Activated CD8-positive, alpha-beta T cell treated with anti-CD3 and anti-CD28 coated beads for 36 hours (primary cell): Measurements from ENCODE around the gene STXBP1. TPM values are rescaled to one million over a fixed set of nuclear protein-coding genes. Genes with fewer than 3 reads are reported as not detected.

Experiments
- ATAC-seq: fragments of 200-7000 bp; cut with Tn5 transposase; one replicate; pipeline ENCODE4 v1.10.0; 2021; ENCODE audit warnings: mild to moderate bottlenecking, moderate library complexity
- CTCF ChIA-PET: fragments of 350-600 bp; sonication (Branson Sonifier 250); formaldehyde crosslinking; loops from one replicate; lab custom pipeline; 2021; ENCODE audit warnings: antibody characterized with exemption; lab: Charles Lee
- POLR2A ChIA-PET: fragments of 350-600 bp; sonication (Branson Sonifier 250); formaldehyde crosslinking; loops from one replicate; lab custom pipeline; 2021; ENCODE audit warnings: antibody characterized with exemption; lab: Charles Lee
- DNase-seq: peaks from one replicate; pipeline ENCODE4 v3.0.0-alpha.2; 2020
- H3K27ac Mint-ChIP-seq: one replicate; pipeline ENCODE4 v1.8.0; 2021; ENCODE audit warnings: mild to moderate bottlenecking, mixed read lengths
- H3K27me3 Mint-ChIP-seq: one replicate; pipeline ENCODE4 v1.8.0; 2021; ENCODE audit warnings: mixed read lengths
- H3K36me3 Mint-ChIP-seq: one replicate; pipeline ENCODE4 v1.8.0; 2021; ENCODE audit warnings: low read depth, mixed read lengths
- H3K4me1 Mint-ChIP-seq: one replicate; pipeline ENCODE4 v1.8.0; 2021; ENCODE audit warnings: low read depth, mixed read lengths
- H3K4me3 Mint-ChIP-seq: one replicate; pipeline ENCODE4 v1.8.0; 2021; ENCODE audit warnings: mild to moderate bottlenecking, moderate library complexity, mixed read lengths
- H3K9me3 Mint-ChIP-seq: one replicate; pipeline ENCODE4 v1.8.0; 2021; ENCODE audit warnings: mixed read lengths
- CTCF ChIP-seq: fragments of 200-600 bp; IDR thresholded peaks from one replicate; pipeline ENCODE4 v1.8.0; 2022; ENCODE audit warnings: antibody characterized with exemption, mild to moderate bottlenecking
- intact Hi-C: fragments of 100-400 bp; cut with micrococcal nuclease; formaldehyde crosslinking; loops from one replicate; pipeline ENCODE4 v1.10.0; 2022
- total RNA-seq, 2 experiments: library from RNA; stranded (reverse); gene quantifications; one replicate each; pipeline ENCODE4 v1.2.3, GENCODE V29; 2021

Gene STXBP1
- total RNA-seq, 2 experiments from 2014 or later = 19.2 to 23.5 TPM

- Mint-ChIP-seq H3K27me3 (no peaks in the 10 kb centered on the region), H3K9me3 (no peaks in the 10 kb centered on the region), H3K4me3 (no peak overlapping the region), H3K36me3 (no peaks in the 10 kb centered on the region), H3K4me1 (peaks cover 21% of the 10 kb centered on the region), H3K27ac (peak overlapping the region; percentile 42)
- CTCF ChIA-PET = interaction anchor here (2.6 kb wide), 1 partner anchor 12 kb away, joined by 9 read pairs; the partner anchor contains the start of gene TOR2A
- POLR2A ChIA-PET = interaction anchor here (0.9 to 2.2 kb wide), 2 partner anchors 9 to 11 kb away, joined by 3 to 7 read pairs; no protein-coding TSS in a partner anchor
- intact Hi-C loops = no loop called here
- no peak for ATAC-seq
- no peak for TF ChIP-seq CTCF
- no peak for DNase-seq
Measured at GRCh38 chr9:127722055-127722745, 110.1 kb downstream of the STXBP1 start.

GRCh38 chr9:127723013-127723412 is 110.9 kb downstream of the STXBP1 start:
- Mint-ChIP-seq H3K27ac (no peak overlapping the region), H3K4me1 (peaks cover 21% of the 10 kb centered on the region), H3K4me3 (no peak overlapping the region), H3K36me3 (no peaks in the 10 kb centered on the region), H3K9me3 (no peaks in the 10 kb centered on the region), H3K27me3 (no peaks in the 10 kb centered on the region)
- ChIA-PET POLR2A (no interaction called here), CTCF (interaction anchor here (2.6 kb wide), 1 partner anchor 12 kb away, joined by 9 read pairs; the partner anchor contains the start of gene TOR2A)
- TF ChIP-seq CTCF = no peak
- intact Hi-C loops = no loop called here
- DNase-seq = no peak
- no peak for ATAC-seq

GRCh38 chr9:127723444-127723843 is 111.4 kb downstream of the STXBP1 start:
- POLR2A ChIA-PET = interaction anchor here (0.7 to 1.1 kb wide), 2 partner anchors 12 to 36 kb away, joined by 3 read pairs; no protein-coding TSS in a partner anchor
- Mint-ChIP-seq H3K9me3 (no peaks in the 10 kb centered on the region), H3K4me1 (peaks cover 21% of the 10 kb centered on the region), H3K4me3 (no peak overlapping the region), H3K27ac (no peak overlapping the region), H3K27me3 (no peaks in the 10 kb centered on the region), H3K36me3 (no peaks in the 10 kb centered on the region)
- no peak for ATAC-seq
- CTCF ChIA-PET = interaction anchor here (2.6 kb wide), 1 partner anchor 11 kb away, joined by 9 read pairs; the partner anchor contains the start of gene TOR2A
- intact Hi-C loops = no loop called here
- no peak for DNase-seq
- TF ChIP-seq CTCF = no peak

GRCh38 chr9:127724012-127724411 is 111.9 kb downstream of the STXBP1 start:
- no peak for TF ChIP-seq CTCF
- Mint-ChIP-seq H3K27me3 (no peaks in the 10 kb centered on the region), H3K4me3 (no peak overlapping the region), H3K27ac (no peak overlapping the region), H3K9me3 (no peaks in the 10 kb centered on the region), H3K4me1 (peaks cover 21% of the 10 kb centered on the region), H3K36me3 (no peaks in the 10 kb centered on the region)
- CTCF ChIA-PET = no interaction called here
- DNase-seq (no peak), ATAC-seq (no peak)
- intact Hi-C loops = no loop called here
- POLR2A ChIA-PET = interaction anchor here (0.6 to 1.1 kb wide), 3 partner anchors 13 to 982 kb away, joined by 3 to 5 read pairs (median 3); no protein-coding TSS in a partner anchor

- Mint-ChIP-seq H3K4me1 (no peaks in the 10 kb centered on the region), H3K9me3 (no peaks in the 10 kb centered on the region), H3K4me3 (no peak overlapping the region), H3K27me3 (no peaks in the 10 kb centered on the region), H3K27ac (no peak overlapping the region), H3K36me3 (no peaks in the 10 kb centered on the region)
- CTCF ChIA-PET = interaction anchor here (2.8 kb wide), 1 partner anchor 8 kb away, joined by 8 read pairs; the partner anchor contains the start of gene TOR2A
- no peak for TF ChIP-seq CTCF
- intact Hi-C loops = no loop called here
- POLR2A ChIA-PET = no interaction called here
- no peak for DNase-seq
- ATAC-seq = no peak
Measured at GRCh38 chr9:127726871-127727270, 114.8 kb downstream of the STXBP1 start.
